Measurements from ENCODE around the gene CDK3.

- TF ChIP-seq, protein P1, sequence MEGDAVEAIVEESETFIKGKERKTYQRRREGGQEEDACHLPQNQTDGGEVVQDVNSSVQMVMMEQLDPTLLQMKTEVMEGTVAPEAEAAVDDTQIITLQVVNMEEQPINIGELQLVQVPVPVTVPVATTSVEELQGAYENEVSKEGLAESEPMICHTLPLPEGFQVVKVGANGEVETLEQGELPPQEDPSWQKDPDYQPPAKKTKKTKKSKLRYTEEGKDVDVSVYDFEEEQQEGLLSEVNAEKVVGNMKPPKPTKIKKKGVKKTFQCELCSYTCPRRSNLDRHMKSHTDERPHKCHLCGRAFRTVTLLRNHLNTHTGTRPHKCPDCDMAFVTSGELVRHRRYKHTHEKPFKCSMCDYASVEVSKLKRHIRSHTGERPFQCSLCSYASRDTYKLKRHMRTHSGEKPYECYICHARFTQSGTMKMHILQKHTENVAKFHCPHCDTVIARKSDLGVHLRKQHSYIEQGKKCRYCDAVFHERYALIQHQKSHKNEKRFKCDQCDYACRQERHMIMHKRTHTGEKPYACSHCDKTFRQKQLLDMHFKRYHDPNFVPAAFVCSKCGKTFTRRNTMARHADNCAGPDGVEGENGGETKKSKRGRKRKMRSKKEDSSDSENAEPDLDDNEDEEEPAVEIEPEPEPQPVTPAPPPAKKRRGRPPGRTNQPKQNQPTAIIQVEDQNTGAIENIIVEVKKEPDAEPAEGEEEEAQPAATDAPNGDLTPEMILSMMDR (conservative IDR thresholded peaks at IDR 0.05; ENCODE audit: low read length), result no peak
- no peak for TF ChIP-seq EZH2phosphoT487 (IDR thresholded peaks at IDR 0.05; ENCODE audit: borderline replicate concordance, low read depth, low read length)
Observed at GRCh38 chr17:76004750-76005262, 4.2 kb downstream of the CDK3 start.
